Skeletal muscle cell (primary cell): ENCODE results near the gene PPARA.
"Not testable (repeated sequence)": the region's sequence is repeated elsewhere in the genome, so short reads cannot be mapped to it uniquely, and the experiment has no call there.

Experiments
- DNase-seq: peaks from one replicate; pipeline ENCODE4 v3.0.0-alpha.2; 2010; ENCODE audit warnings: low read depth
- H3K4me3 ChIP-seq: 2 replicates; pipeline ENCODE4 v1.5.1; 2011; ENCODE audit warnings: low read depth, mild to moderate bottlenecking, control low read depth, low read length, moderate library complexity

PPARA gene

DNA sequence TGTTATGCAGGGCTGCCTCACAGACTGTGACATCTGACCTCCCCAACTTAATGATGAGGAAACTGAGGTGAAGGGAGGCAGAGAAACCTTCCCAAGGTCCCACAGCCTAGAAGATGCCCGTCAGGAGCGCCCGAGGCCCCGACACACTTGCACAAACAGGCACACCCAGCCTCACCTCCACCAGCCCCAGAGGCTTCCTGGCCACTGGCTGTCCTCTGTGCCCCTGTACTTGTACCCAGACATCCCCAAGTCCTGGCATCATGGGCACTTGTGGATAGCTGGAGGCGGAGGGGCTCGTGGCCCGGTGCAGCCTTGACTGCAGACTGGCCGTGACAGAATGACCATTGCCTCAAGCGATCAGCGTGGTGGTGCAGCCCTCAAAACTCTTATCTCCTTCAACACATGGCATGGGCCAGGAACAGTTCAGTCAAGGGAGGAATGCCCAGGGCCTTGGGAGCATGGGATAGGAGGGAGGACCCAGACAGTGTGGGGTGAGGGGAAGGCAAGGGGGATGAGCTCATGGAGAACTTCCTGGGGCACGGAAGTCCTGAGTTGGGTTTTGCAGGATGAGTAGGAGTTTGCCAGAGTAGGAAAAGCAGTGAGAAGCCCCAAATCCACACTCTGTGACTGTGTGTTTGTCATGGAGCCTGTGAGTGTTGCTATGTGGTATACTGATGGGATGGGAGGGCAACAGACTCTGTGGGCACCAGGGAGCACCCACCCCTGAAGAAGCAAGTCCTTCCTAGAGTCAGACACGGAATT, 25.8 kb upstream of the PPARA start:
- no peak overlapping the region for H3K4me3 ChIP-seq
- DNase-seq, result no peak

DNA sequence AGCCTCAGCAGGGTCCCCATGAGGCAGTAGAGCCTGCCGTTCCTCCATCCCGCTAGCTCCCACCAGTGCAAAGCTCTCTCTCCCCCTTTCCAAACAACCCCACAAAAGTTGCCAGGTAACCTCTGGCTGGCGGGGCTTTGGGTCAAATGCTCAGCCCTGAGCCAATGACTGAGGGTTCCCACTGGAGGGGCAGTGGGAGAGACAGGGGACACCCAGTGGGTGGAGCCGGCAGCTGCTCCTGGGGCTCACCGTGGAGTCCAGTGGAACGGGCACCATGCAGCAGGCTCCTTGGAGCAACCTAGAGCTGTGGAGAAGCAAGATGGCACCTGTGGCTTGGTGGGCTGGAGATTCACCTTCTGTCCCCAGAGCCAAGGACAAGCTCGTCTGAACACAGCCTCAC, 25.0 kb upstream of the PPARA start:
- DNase-seq, result no peak
- no peak overlapping the region for H3K4me3 ChIP-seq

DNA sequence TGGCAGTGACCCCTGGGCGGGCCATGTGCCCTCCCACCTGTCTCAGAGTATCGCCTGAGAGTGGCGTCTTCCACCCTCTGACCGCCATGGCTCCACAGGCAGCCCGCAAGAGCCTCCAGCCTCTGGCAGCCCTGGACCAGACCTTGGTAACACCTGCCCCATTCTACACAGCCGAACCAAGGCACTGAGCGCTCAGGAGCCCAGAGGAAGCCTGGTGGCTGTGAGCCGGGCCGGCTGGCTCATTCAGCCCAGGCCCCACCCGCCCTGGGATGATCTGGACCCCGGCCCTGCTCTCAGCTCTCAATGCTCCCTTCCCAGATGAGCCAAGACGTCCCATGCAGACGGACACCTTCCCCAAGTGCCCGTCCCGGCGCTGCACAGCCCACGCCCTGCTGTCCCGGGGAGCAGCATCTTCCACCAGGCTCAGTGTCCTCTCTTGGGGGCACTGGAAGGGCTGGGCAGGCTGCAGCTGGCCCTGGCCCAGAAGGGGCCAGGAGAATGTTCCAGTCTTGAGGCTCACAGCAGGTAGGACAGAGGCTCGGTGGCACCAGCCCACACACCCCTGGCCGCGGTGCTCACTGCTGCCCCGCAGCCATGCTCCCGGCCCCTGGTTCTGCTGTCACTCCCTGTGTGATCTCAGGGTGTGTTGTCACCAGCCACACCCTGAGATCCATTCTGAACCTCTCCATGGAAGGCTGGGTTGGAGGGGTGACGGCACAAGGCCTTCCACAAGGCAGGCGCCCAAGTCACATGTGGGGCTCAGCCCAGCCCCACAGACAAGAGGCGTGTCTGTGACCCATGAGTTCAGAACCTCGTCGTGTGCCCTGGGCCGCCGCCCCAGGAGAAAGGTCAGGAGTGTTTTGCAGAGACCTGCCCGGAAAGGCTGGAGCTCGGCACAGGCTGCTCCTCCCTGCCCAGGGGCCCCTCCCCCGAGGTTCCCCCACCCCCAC, 24.2 kb upstream of the PPARA start:
- no peak for DNase-seq
- no peak overlapping the region for H3K4me3 ChIP-seq

DNA sequence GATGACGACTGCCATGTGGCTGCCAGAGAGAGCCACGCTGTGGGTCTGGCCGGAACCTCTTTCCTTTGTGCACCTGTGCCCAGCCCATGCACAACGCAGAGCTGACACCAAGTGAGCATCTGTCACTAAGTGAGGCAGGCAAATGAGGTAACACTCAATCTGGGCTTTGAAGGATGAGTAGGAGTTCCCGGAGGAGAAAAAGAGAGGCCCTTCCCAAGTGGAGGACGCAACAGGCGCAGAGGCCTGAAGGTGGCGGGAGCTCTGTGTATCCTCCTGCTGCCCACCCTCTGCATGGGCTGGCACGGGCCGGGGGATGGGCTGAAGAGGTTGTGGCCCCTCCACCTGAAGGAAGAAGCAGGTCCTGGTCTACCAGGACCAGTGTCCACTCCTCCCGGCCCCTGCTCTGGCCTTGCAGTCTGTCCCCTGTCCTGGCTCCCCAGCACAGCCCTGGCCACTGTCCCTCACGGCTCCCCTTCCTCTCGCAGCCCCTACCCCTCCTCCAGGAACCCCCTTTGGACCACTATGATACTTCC, 23.4 kb upstream of the PPARA start:
- H3K4me3 ChIP-seq, result no peak overlapping the region
- no peak for DNase-seq

DNA sequence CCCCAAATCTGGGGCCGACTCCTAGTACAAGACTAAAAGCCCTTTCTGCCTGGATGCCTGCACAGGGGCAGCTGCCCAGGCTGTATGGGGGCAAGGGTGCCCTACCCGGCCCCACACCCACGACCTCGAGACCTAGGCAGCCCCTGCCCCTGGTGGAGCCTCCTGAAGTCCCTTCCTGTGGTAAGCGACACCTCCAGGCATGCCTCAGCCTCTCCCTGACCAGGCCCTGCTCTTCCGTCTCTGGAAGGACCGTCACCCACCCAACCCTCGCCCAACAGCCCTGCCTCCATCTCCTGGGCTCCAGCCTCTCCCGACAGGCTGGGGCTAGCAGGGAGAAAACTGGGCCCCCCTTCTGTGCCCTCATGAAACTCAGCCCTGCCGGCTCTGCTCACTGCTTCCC, 22.8 kb upstream of the PPARA start:
- no peak overlapping the region for H3K4me3 ChIP-seq
- DNase-seq, result no peak

DNA sequence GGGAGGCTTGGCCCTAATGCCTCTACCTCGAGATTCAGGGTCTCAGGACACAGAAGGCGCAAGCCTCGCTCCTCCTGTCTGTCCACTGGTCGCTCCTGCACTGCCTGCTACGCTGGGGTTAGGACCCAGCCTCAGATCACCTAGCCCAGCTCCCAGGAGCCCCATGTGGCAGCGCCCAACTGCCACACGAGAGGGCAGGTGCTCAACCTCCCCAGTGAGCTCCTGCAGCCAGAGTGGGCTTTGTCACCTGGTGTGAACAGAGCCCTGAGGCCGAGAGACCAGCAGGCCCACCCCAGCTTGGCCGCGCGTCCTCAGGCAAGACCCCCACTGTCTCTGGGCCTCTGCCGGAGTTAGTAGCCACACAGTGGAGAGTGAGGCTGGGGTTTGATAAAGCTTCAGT, 21.7 kb upstream of the PPARA start:
- no peak overlapping the region for H3K4me3 ChIP-seq
- DNase-seq, result no peak

DNA sequence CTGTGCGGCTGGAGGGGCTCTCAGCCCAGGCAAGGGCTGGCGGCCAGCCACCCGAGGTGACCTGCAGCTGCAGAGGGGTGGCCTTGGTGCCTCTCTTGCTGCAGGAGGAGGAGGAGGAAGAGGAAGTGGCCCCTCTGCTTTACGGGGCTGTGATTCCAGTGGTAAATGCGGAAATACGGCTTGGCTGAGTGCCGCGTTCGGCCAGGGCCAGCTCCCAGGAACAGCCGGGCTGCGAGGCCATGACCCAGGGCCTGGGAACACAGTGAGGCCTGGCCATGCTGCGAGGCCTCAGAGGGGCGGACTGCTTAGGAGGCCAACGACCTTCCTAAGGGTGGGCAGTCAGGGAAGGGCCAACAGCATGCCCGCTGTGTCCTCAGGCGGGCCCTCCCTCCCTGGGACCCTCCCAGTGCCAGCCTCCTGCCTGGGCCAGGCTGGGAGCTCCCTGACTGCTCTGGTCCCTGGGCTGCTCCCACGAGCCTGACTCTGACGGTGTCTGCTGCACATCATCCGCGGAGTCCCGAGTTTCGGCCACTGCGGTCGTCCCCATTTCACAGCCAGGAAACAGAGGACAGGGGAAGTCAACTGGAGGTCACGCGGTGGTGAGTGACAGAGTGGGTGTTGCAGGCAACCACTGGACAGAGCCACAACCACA, 20.8 kb upstream of the PPARA start:
- no peak overlapping the region for H3K4me3 ChIP-seq
- no peak for DNase-seq

DNA sequence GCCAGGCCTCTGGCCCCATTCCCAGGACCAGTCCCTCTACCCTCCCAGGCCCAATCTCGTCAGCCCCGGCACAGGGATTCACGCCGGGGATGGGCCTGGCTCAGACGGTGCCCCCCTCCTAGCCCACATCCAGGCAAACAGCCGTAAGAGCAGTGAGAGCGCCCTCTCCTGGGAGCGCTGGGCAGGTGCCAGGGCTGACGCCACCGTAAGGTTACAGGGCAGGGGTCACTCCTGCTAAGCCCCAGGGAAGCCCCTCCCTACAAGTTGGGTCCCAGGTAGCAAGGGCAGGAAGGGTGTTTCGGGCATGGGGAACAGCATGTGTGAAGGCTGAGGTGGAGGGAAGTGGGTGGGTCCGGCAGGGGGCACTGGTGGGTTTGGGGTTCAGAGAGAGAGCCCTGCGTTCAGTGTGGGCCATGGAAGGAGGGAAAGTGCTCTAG, 19.2 kb upstream of the PPARA start:
- DNase-seq, result no peak
- no peak overlapping the region for H3K4me3 ChIP-seq

DNA sequence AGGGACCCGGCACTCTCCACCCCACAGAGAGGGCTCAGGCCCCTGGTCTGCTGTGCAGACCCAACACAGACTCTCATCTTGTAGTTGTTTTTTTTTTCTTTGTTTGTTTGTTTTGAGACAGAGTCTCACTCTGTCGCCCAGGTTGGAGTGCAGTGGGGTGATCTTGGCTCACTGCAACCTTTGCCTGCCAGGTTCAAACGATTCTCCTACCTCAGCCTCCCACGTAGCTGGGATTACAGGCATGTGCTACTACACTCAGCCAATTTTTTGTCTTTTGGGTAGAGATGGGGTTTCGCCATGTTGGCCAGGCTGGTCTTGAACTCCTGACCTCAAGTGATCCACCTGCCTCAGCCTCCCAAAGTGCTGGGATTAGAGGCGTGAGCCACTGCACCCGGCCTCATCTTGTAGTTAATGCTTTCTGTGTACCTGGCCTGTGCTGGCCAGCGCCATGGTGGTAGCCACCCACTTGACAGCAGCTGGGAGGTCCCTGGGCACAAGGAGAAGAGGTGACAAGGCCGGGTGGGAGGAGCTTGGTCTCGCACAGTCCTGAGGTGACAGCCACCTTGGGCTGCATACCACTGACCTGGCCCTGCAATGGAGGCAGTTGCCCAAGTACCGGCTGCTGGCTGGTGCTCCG, 18.0 kb upstream of the PPARA start:
- H3K4me3 ChIP-seq, DNase-seq: not testable (repeated sequence)

DNA sequence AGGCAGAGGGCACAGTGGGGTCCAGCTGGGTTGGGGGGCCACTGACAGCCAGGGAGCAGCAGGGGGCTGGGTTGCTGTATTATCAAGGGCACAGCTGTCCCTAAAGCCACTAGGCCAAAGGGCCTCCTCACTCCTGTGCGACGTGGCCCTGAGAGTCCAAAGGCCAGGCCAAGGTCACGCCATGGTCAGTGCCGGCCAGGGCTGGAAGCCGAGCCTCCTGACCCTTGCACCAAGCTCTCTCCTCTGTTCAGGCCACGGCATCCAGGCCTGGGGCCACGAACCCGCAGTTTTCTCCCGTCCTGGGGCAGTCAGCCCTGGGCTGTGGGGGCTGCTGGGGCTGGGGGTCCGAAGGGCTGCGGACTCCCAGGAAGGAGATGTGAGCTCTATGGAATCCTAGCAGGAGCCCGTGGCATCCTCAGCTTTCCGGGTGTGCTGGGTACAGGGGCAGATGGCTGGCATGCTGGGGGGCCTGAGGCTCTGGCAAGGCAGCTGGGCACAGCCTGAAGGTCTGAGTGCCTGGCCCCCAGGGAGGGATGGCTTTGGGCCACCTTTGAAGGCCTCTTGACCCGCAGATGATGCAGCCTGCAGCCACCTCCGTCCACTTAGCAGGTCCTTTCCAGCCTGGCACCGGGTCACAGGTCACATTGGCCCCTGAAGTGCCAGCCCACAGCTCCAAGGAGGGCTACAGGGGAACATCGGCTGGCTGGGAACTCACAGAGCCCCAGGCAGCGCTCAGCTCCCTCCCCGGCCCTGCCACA, 17.3 kb upstream of the PPARA start:
- no peak overlapping the region for H3K4me3 ChIP-seq
- DNase-seq, result no peak

DNA sequence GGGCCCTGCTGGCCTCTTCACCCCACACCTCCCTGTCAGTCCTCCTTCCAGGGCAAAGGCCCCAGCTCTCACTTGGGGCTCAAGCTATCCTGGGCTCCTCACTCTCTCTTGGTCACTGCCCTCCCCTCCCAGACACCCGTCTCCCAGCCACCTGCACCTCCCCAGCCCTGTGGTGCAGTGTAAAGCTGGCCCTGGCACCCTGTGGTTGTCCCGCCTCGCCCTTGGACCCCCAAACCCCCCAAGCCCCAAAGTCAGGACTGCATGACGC, 16.8 kb upstream of the PPARA start:
- DNase-seq, result no peak
- no peak overlapping the region for H3K4me3 ChIP-seq

DNA sequence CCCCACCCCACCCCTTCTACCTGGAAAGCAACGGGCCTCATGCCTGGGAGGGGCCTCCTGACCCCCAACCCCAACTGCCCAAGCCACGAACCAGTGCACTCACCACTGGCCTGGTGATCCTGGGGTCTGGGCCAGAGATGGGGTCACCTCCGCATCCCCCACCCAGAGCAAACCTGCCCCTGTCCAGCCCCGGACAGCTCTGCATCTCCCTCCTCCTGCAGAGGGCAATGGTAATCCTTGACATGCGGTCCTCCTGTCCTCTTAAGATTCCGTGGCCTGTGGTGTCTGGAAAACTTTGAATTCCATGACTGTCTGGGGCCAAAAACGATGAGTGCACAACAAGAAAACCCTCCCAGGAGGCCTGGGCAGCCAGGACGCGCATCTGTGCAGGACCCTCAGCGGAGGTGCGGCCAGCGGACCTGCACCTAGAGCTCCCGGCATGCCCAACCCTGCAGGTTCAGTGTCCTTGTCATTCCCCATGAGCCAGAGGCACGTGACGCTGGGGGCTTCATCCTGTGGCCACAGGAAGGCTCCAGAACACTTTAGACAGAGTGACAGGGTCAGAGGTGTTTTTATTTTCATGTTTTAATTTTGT, 16.1 kb upstream of the PPARA start:
- DNase-seq, result no peak
- H3K4me3 ChIP-seq, result no peak overlapping the region

DNA sequence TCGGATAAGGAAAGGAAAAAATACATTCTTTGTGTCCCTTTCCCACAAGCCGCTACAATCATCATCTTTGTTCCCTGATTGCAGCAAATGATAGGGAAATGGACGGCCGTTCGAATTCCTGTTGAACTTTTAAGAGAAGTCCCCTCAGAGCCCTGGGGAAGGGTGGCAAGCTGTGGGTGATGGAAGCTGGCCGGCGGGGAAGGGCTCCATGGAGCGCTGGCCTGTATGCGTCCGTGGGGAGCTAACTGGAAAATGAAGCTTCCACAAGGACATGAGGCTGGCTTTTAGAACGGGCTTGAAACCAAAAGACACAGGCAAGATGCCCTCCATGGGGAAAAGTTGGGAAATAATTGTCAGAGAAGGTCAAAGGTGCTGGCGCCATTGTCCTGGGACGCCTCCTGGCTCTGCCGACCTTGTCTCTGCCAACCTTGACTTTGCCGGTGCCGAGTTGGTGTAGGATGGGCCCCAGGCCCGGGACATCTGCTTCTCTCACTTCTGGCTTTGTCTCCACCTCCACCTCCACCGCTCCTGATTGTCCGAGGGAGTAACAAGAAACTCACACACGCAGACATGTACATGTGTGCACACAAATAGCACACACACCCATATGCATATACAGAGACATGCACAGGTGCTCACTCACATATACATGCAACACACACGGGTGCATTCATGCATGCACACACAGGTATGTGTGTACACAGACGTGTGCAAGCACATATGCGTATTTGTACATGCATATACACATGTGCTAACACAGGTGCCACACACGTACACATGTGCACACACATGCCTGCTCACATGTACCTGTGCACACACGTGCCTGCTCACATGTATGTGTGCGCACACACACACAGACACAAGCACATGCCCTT, 14.5 kb upstream of the PPARA start:
- no peak overlapping the region for H3K4me3 ChIP-seq
- DNase-seq, result no peak

DNA sequence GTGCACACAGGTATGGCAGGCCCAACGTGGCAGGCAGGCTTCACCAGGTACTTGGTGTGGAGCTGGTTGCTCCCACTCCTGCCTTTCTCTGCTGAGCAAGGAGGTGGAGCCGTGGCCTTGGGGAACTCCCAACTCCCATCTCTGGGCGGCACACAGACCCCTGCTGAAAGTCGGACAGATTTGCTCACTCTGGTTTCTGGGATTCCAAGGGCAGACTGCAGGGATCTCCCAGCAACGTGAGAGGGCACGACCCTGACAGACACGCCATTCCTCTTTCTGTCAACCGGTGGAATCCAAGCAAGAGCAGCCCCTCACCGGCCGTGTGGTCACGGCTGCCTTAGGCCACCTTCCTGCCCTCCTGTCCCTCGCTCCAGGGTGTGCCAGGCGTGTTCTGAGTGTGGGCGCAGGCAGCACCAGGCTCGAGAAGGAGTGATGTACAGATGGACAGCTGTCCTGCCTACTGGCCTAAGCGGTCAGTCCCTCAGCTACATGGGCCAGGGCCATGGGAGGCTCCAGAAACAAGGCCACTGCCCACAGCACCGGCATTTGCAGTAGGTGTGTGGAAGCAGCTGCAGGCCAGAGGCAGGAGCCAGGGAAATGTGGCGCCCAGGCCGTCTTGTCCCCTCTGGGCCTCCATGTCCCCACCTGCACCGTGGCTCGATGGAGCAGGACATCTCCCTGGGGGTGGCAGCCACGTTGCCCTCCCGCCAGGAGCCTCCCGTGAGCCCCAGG, 13.7 kb upstream of the PPARA start:
- H3K4me3 ChIP-seq, result no peak overlapping the region
- DNase-seq, result no peak

DNA sequence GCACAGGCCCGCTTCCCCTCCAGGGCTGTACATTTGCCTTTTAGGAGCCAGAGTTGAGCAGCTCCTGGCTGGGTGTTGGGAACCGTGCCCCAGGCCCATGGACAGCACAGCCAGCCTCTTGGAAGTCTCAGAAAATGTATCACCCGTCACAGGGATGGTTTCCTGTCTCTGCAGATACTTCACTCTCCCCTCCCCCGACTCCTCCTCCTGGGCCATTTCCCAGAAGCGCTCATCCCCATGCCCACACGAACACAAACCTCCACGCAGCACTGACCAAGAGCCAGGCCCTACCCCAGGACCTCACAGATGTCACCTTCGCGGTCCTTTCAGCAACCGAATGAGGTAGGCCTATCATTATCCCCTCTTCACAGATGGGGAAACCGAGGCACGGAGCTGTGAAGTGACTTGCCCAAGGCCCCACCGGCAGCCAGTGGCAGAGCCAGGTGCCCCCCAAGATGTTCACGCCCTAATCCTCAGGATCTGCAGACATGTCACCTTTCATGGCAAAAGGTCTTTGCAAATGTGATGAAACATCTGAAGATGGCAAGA, 13.0 kb upstream of the PPARA start:
- DNase-seq, result no peak
- no peak overlapping the region for H3K4me3 ChIP-seq

DNA sequence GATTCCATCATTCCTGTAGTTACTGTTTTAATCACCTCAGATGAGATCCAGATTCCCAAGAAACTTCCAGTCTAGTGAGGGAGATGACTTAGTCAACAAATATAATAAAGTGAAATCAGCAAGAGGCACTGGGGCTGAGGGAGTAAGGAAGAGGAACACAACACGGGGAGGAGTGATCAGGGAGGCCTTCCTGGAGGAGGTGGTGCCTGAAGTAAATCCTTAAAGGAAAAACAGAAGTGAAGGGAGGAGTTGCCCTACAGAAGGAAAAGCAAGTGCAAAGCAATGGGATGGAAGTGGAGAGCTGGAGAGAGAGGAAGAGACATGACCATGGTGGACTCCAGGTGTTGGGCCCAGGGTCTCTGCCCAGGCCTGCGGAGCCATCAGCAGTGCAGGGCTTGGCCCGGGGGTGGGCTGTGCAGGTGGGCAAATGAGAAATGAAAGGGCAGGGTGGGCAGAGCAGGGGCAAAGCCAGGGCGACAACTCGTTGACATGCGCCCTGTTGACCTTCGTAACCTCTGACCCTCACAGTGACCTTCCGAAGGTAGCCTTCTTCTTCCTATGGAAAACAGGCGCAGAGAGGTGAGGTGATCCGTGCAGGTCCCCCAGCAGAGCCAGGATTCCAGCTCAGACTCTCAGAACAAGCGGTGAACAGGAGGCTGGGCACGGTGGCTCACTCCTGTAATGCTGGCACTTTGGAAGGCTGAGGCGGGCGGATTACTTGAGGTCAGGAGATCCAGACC, 12.1 kb upstream of the PPARA start:
- no peak overlapping the region for H3K4me3 ChIP-seq
- no peak for DNase-seq
